Large intestine (tissue), 3 donors: ENCODE results near the gene EHD4. TPM values are rescaled to one million over a fixed set of nuclear protein-coding genes. Genes with fewer than 3 reads are reported as not detected.
A peak's percentile ranks its signal among the peaks of the same experiment; 100 is the strongest.

Experiments
- DNase-seq, 2 donors: peaks; one replicate each; pipeline versions ENCODE4 v3.0.0 to v3.0.0-alpha.2; 2013
- H3K27ac ChIP-seq: one replicate; pipeline ENCODE4 v1.5.1; 2013; ENCODE audit warnings: low read length
- H3K27me3 ChIP-seq: 2 replicates; pipeline ENCODE4 v1.6.1; 2013; ENCODE audit warnings: low read length; ENCODE audit not compliant: control insufficient read depth, insufficient read depth
- H3K36me3 ChIP-seq: 2 replicates; pipeline ENCODE4 v1.6.1; 2013; ENCODE audit warnings: low read length; ENCODE audit not compliant: control insufficient read depth, insufficient read depth
- H3K4me1 ChIP-seq: one replicate; pipeline ENCODE4 v1.6.1; 2013; ENCODE audit warnings: low read length; ENCODE audit not compliant: control insufficient read depth, insufficient read depth
- H3K4me3 ChIP-seq: one replicate; pipeline ENCODE4 v1.5.1; 2013; ENCODE audit warnings: low read length
- H3K9me3 ChIP-seq: one replicate; pipeline ENCODE4 v1.6.1; 2013; ENCODE audit warnings: mild to moderate bottlenecking, low read depth, low read length, moderate library complexity; ENCODE audit not compliant: control insufficient read depth
- WGBS: methylation state at CpG from one replicate; pipeline ENCODE4 v1.1.5; 2013; ENCODE audit warnings: low lambda C conversion rate; ENCODE audit not compliant: insufficient coverage; 5-methylcytosine and 5-hydroxymethylcytosine counted together
- polyA plus RNA-seq: library from polyadenylated mRNA; unstranded; fragments of 120-200 nt; gene quantifications from one replicate; pipeline ENCODE4 v1.2.1, GENCODE V29; 2013

EHD4 gene
- polyA plus RNA-seq, 1 donor = 13.1 TPM

DNA sequence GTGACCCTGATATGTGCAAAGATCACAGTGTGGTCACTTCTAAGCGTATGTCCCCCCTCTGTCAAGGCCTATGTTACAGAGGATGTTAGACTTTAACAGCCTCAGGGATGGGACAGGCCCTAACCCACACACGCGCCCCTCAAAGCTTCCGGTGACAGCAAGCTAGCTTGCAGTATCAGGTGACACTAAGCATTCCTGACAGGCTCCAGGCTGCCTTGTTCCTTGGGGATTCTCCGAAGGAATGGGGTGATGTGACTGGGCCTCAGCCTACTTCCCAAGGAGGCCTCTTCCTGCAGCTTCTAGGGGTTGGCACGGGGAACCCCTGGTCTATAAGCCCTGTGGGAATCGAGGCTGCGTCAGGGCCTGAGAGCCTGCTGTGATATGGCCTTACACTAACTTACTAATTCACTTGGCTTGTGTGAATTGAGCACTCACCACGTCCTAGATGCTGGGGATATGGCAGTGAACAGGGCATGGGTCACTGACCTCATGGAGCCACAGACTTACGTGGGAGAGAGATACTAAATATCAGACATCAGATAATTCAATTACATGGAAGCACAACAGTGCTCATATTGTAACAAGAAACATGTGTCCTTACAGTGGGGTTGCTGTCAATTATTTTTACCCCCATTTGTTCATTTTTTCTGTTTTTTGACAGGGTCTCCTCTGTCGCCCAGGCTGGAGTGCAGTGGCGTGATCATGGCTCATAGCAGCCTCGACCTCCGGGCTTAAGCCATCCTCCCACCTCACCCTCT lies 67.1 kb downstream of the EHD4 start:
- peaks cover 43% of the 10 kb centered on the region for H3K36me3 ChIP-seq
- DNase-seq = no peak
- WGBS = no CpG with 5 or more reads among the region's 14 CpGs
- no peak overlapping the region for H3K4me3 ChIP-seq
- H3K27me3 ChIP-seq = no peaks in the 10 kb centered on the region
- peaks cover 12% of the 10 kb centered on the region for H3K4me1 ChIP-seq
- H3K9me3 ChIP-seq = peaks cover 6% of the 10 kb centered on the region
- no peak overlapping the region for H3K27ac ChIP-seq

DNA sequence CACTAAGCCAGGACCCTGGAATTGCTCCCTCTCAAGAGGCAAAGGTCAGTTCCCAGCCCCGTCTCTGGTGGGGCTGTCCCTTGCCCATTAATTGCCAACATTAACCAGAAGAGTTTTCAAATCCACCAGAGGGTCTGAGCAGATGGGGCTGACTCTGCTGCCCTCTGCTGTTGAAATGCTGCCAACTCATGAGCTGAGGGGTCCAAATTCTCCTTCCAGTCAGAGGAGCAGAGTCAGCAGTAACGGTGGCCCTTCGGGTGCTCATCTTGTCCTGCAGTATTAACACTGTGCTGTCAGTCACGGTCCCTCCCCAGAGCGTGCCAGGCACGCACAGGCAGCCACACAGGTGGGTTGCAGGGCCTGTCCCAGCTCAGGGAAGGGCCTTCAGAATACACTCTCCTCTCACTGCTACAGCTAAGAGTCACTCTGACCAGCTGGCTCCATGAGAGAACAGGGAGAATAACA lies 67.8 kb downstream of the EHD4 start:
- H3K27ac ChIP-seq = no peak overlapping the region
- peaks cover 12% of the 10 kb centered on the region for H3K4me1 ChIP-seq
- no peak overlapping the region for H3K4me3 ChIP-seq
- DNase-seq = peak; percentile 62 to 68
- no CpG with 5 or more reads among the region's 6 CpGs for WGBS
- H3K27me3 ChIP-seq = no peaks in the 10 kb centered on the region
- peaks cover 48% of the 10 kb centered on the region for H3K36me3 ChIP-seq
- peaks cover 6% of the 10 kb centered on the region for H3K9me3 ChIP-seq

DNA sequence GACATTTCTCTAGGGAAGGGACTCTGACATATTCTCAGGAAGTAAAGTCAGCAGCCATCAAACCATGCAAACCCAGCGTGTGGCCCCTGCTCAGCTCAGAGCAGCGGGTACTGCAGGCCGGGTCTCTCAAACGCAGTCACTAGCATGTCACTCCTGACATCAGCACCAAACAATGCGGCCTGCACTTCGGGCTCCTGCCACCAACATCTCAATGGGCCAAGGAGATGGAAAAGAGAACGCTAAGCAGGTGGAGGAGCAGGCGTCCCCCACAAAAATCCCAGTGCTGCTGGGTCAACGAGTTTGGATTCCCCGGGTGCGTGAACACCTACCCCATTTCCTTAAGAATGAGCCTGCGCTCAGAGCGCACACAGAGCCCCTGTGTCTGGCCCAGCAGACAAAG lies 68.6 kb downstream of the EHD4 start:
- DNase-seq = no peak
- no peak overlapping the region for H3K27ac ChIP-seq
- H3K27me3 ChIP-seq = no peaks in the 10 kb centered on the region
- H3K36me3 ChIP-seq = peaks cover 47% of the 10 kb centered on the region
- H3K4me1 ChIP-seq = peaks cover 5% of the 10 kb centered on the region
- H3K9me3 ChIP-seq = peaks cover 6% of the 10 kb centered on the region
- no peak overlapping the region for H3K4me3 ChIP-seq
- WGBS = no CpG with 5 or more reads among the region's 13 CpGs

DNA sequence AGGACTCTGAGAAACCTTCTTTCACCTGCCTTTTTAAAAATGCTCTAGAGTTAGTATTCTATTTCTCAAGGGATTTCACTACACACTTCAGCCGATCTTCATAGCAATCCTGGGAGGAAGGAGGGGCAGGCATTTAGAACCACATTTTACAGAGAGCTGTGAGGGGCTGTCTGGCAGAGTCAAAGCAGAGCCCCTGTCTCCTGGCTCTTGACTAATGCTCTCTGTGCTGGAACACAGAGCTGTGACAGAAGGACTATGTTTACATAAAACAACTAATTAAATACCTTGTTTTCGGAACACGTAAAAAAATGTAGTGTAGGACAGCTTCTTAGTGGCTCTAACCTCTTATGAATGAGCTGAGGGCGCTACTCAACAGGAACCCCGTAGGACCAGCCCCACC lies 70.9 kb downstream of the EHD4 start:
- no CpG with 5 or more reads among the region's 5 CpGs for WGBS
- no peak for DNase-seq
- Histone ChIP-seq H3K27me3 (no peaks in the 10 kb centered on the region), H3K4me3 (no peak overlapping the region), H3K9me3 (peaks cover 2% of the 10 kb centered on the region), H3K4me1 (no peaks in the 10 kb centered on the region), H3K36me3 (peaks cover 38% of the 10 kb centered on the region), H3K27ac (no peak overlapping the region)

DNA sequence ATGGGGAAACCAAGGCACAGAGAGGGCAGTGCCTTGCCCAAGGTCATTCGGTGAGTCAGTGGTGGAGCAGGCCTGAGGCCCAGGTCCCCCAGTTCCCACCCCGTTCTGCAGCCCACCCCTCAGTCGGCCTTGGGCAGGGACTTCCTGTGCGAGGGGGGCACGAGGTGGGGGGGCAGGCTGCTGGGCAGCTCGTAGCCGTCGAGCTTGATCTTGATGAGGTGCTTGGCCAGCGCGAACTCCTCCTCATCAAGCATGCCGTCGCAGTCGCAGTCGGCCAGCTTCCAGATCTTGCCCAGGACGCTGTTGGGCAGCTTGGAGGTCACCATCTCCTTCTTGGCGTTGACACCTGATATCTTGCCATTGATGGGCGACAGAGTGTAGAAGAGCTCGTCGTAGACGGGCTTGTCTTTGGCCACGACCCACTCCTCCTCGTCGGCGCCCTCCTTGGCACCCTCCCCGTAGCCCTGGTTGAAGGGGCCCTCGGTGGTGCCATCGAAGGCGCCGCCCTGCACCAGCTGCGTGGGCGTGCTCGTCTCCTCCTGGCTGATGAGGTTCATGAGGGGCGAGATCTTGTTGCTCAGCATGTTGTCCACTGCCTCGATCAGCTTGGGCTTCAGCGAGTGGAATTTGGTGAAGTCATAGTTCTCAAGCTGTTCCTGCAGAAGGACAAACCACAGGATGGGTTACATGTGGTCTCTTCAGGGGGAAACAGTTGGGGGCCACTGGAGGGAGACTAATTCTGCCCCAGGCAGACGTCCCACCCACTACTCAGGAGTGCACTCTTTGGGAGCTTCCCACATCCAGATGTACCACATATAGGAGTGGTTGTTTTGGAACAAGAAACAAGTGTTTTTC lies 71.6 kb downstream of the EHD4 start:
- WGBS = no CpG with 5 or more reads among the region's 36 CpGs
- Histone ChIP-seq H3K27ac (no peak overlapping the region), H3K4me1 (no peaks in the 10 kb centered on the region), H3K4me3 (no peak overlapping the region), H3K27me3 (no peaks in the 10 kb centered on the region), H3K36me3 (peaks cover 32% of the 10 kb centered on the region), H3K9me3 (no peaks in the 10 kb centered on the region)
- no peak for DNase-seq

DNA sequence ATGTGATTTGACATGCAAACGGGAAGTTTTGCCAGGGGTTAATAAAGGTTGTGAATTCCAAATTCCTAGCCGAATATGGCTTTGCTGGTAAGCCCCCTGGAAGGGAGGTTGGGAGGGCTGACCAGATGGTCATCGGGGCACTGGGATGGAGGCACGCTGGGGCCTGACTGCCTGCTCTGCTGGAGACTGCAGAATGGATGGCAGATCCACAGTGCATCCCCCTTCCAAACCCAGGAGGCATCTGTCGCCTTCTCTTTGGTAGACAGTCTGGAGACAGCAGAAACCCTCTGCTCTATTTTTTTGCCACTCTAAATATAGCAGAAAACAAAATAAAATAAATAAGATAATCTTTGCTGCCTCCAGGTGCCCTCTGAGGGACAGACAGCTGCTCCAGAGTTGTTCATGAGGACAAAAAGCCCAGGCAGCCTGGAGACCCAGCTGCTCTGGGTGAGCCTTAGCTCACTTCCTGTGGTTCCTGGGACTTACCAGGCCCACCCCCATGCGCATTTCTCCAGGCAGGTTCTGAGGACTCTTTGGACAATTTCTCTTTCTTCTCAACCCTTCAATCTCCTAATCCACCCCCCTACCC lies 72.4 kb downstream of the EHD4 start:
- DNase-seq = no peak
- Histone ChIP-seq H3K4me3 (no peak overlapping the region), H3K9me3 (no peaks in the 10 kb centered on the region), H3K4me1 (no peaks in the 10 kb centered on the region), H3K27me3 (no peaks in the 10 kb centered on the region), H3K36me3 (peaks cover 28% of the 10 kb centered on the region), H3K27ac (no peak overlapping the region)
- no CpG with 5 or more reads among the region's 6 CpGs for WGBS

DNA sequence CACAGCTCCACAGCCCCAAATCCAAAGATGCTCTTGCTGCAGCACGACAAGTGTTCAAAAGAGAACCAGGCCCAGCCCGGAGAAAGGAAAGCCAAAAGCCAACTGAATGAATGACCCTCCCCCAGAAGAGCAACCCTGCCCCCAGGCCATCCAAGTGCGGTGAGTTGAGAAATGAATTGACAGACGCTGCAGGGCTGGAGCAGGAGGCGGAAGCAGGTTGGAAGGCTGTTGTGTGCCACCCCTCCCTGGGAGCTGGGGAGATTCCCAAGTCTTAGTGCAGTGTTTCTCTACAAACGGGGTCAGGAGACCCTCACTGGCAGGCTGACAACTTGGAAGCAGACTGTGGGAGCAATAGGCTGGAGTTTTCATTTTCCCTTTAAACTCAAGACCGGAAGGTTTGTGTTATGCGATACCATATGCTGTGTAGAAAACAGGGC lies 75.0 kb downstream of the EHD4 start:
- no peak overlapping the region for H3K4me3 ChIP-seq
- H3K27me3 ChIP-seq = no peaks in the 10 kb centered on the region
- peaks cover 11% of the 10 kb centered on the region for H3K4me1 ChIP-seq
- no peak for DNase-seq
- WGBS = no CpG with 5 or more reads among the region's 8 CpGs
- peaks cover 26% of the 10 kb centered on the region for H3K36me3 ChIP-seq
- H3K27ac ChIP-seq = no peak overlapping the region
- peaks cover 3% of the 10 kb centered on the region for H3K9me3 ChIP-seq

DNA sequence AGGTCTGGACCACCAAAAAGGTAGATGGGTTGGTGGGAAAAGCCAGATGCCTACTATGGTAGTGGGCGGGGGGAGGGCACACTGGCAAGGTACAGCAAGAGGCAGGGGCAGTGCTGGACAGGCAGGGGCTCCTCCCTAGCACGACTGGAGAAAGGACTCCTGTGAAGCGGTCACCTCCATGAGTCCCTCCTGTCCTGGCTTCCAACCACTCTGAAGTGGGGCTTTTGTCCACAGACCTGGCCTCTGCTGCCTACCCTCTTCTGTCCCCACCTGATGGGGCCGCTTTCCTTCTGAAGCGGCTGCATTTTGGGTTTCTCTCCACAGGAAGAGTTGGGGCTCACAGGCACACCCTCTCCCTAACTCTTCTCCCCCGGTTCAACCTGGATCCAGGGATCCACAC lies 75.8 kb downstream of the EHD4 start:
- DNase-seq = no peak
- Histone ChIP-seq H3K4me3 (no peak overlapping the region), H3K36me3 (peaks cover 25% of the 10 kb centered on the region), H3K27me3 (no peaks in the 10 kb centered on the region), H3K9me3 (peaks cover 3% of the 10 kb centered on the region), H3K27ac (no peak overlapping the region), H3K4me1 (peaks cover 11% of the 10 kb centered on the region)
- WGBS = 100% methylated on average over 1 of the region's 6 CpGs

DNA sequence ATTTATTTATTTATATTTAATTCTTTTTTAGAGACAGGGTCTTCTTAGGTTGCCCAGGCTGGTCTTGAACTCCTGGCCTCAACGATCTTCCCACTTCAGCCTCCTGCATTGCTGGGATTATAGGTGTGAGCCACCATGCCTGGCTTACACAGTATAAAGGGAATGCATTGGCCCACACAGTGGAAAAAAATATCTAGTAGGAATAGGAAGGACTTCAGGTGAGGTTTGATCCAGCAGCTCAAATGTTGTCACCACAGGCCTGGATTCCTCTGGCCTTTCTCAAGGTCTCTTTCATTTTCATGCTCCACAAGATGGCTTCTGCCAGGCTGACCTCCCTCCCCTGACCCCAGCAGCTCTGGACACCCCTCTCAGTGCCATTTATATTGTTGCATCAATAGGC lies 76.4 kb downstream of the EHD4 start:
- 100% methylated on average over 1 of the region's 1 CpG for WGBS
- Histone ChIP-seq H3K36me3 (peaks cover 22% of the 10 kb centered on the region), H3K27me3 (no peaks in the 10 kb centered on the region), H3K9me3 (peaks cover 3% of the 10 kb centered on the region), H3K27ac (no peak overlapping the region), H3K4me1 (peaks cover 11% of the 10 kb centered on the region), H3K4me3 (no peak overlapping the region)
- DNase-seq = no peak

DNA sequence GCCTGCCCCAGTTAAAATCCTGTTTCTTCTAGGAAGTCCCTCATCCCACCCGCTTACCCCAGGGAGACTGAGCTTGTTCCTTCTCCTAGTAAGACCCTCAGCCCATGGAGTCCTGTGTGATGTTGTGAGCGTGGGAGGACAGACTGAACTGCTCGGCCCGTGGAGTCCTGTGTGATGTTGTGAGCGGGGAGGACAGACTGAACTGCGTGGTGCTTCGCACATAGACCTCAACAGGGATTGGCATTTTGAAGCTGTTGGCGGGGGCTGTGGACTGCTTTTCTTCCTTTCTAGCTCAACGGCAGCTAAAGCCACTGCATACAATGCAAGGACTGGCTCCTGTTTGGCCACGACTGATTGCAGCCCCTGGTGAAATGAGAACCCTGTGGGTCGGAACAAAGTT lies 76.9 kb downstream of the EHD4 start:
- Histone ChIP-seq H3K36me3 (peaks cover 18% of the 10 kb centered on the region), H3K4me1 (peaks cover 11% of the 10 kb centered on the region), H3K4me3 (no peak overlapping the region), H3K27ac (no peak overlapping the region), H3K9me3 (peaks cover 3% of the 10 kb centered on the region), H3K27me3 (no peaks in the 10 kb centered on the region)
- DNase-seq = no peak
- WGBS = no CpG with 5 or more reads among the region's 11 CpGs
